Activated CD8-positive, alpha-beta memory T cell treated with anti-CD3 and anti-CD28 coated beads for 36 hours (primary cell): ENCODE data around the gene MXRA5. TPM values are rescaled to one million over a fixed set of nuclear protein-coding genes. Genes with fewer than 3 reads are reported as not detected.
"Not testable (repeated sequence)": the region's sequence is repeated elsewhere in the genome, so short reads cannot be mapped to it uniquely, and the experiment has no call there.

Experiments used
- CTCF ChIA-PET: fragments of 350-600 bp; sonication (Branson Sonifier 250); formaldehyde crosslinking; loops from one replicate; lab custom pipeline; 2021; ENCODE audit warnings: antibody characterized with exemption; lab: Charles Lee
- POLR2A ChIA-PET: fragments of 350-600 bp; sonication (Branson Sonifier 250); formaldehyde crosslinking; loops from one replicate; lab custom pipeline; 2021; ENCODE audit warnings: antibody characterized with exemption; lab: Charles Lee
- total RNA-seq, 2 experiments: library from RNA; stranded (reverse); gene quantifications; one replicate each; pipeline ENCODE4 v1.2.3, GENCODE V29; 2021

MXRA5 gene
- total RNA-seq, 2 experiments from 2014 or later = not detected

GRCh38 chrX:3345281-3346191, 916 bp downstream of the MXRA5 start:
- CTCF ChIA-PET = no interaction called here
- POLR2A ChIA-PET = no interaction called here

DNA sequence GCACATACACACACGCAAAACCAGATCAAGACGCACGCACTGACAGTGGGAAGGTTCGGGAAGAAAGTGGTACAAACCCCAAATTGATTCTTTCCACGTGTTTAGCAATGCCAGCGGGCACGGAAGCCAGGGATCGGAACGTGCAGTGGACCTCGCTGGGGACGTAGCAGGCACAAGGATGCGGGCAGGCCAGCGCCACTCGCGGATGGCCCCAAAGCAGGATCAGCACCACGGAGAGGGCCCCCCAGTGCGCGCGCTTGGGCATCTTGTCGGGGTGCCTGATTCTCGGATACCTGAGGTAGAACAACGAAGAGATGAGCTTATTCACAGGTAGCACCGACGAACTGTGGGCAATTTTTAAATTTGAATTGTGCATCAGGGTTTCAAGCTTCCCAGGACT, 2.9 kb downstream of the MXRA5 start:
- CTCF ChIA-PET, POLR2A ChIA-PET: not testable (repeated sequence)

DNA sequence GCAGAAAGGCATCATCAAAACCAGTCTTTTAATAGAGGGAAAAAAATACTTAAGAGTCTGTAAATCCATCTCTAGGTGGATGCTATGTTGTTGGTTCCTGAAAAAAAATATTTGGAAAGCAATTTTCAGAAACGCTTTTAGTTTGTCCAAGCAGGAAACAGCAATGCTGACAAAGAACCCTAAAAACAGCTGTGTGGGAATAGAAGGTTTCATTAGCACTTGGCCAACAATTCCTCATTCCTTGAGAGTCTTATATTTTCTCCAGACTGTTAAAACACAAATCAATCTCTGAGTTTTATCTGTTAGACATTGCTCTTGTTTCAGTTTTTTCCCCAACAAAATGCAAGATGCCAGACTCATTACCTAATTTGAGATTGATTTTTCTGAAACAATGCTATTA, 6.4 kb downstream of the MXRA5 start:
- ChIA-PET CTCF (no interaction called here), POLR2A (no interaction called here)

DNA sequence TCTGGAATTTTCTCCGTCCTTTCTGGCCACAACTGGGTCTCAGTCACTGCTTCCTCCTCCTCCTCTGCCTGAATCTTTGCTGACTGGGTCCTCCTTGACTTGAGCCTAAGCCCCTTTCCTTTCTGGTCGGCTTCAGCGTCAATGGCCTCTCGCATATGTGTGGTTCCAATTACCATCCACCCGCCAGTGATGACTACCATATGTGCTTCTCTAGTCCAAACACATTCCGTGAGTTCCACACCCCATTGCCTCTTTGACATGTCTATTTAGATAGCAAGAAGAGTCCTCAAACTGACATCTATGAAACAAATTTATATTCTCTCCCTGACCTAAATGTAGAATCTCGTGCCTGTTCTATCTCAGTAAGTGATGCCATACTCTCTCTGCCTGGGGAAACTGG, 19.8 kb downstream of the MXRA5 start:
- CTCF ChIA-PET = no interaction called here
- POLR2A ChIA-PET = no interaction called here

DNA sequence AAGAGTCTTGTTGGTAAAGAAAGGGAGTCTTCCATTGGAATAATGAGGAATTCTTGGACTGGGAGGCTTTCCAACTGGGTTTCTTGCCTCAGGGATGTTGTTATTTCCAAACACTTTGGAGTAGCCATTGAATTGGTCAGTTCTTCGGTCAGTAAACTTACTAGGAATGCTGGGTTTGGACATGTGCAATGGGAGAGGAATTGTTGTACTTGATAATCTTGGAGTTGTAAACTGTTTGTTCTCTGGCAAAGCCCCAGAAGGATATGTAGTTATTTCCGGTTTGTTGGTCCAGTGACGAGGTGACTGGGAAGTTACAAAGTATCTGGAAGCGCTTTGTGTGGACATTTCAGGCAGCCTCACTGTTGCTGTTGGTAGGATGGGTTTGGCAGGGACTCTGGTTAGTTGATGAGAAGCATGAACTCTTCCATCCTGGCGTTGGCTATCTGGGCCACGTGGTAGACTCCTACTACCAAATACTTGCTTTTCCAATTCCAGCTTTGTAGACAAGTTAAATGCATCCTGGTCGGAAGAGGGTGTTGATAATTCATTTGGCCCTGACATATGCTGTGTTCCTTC, 25.9 kb downstream of the MXRA5 start:
- ChIA-PET POLR2A (no interaction called here), CTCF (no interaction called here)

GRCh38 chrX:3317191-3317718, 29.2 kb downstream of the MXRA5 start:
- ChIA-PET POLR2A (no interaction called here), CTCF (no interaction called here)

- ChIA-PET POLR2A (no interaction called here), CTCF (no interaction called here)
Measured at GRCh38 chrX:3312109-3312508, 34.3 kb downstream of the MXRA5 start.

GRCh38 chrX:3307881-3308280, 38.6 kb downstream of the MXRA5 start:
- POLR2A ChIA-PET = no interaction called here
- CTCF ChIA-PET = no interaction called here

DNA sequence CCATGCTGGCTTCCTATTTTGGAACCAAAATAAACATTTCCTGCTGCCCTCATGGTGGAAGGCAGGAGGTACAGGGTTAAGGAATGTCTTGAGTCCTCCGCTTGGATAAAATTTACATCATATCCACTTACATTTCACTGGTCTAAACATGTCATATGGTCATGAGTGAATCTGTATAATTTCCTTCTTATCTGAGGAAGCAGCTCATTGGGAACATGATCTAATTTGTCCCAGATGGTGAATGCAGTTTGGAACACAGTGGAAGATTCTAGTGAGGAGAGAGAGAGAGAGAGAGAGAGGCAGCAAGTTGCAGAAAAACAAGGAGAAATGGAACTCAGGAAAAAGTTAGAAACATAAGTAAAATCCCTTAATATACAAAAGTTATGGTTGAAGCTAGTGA, 46.8 kb downstream of the MXRA5 start:
- POLR2A ChIA-PET = no interaction called here

DNA sequence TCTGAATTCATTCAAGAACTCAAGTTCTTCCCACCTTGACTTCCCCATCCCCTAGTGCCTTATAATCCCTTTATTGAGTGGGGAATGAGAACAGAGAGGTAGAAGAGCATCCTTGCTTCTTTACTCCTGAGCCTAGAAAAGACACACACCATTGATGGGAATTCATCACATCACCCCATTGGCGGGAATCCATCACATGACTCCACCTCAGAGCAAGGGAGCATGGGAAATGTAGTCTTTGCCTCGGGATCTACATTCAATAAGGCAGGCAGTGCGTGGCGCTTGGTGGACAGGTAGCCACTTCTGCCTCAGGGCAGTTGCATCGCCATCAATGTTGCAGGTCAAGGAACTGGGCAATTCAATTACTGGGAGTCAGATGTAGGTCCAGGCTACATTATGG, 50.7 kb downstream of the MXRA5 start:
- POLR2A ChIA-PET = no interaction called here

More for the DNA sequence above, 46.8 kb downstream of the MXRA5 start:
- CTCF ChIA-PET = no interaction called here

DNA sequence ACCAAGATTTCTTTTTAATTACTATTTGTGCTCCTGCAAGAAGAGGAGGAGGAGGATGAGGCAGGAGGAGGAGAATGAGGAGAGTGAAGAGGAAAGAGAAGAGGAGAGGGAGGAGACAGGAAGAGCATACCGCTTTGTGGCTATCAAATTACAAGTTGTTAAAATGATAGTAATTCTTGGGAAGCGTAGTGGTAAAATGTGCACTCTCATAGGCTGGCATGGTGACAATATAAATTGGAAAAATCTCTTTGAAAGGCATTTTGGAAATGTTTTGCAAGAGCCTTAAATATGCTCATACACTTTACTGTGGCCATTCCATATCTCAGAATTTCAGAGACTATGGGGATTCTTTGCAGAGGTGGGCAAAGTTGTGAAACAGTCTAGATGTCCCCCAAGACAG, 53.2 kb downstream of the MXRA5 start:
- ChIA-PET POLR2A (no interaction called here), CTCF (no interaction called here)

More for the DNA sequence above, 50.7 kb downstream of the MXRA5 start:
- CTCF ChIA-PET = no interaction called here

DNA sequence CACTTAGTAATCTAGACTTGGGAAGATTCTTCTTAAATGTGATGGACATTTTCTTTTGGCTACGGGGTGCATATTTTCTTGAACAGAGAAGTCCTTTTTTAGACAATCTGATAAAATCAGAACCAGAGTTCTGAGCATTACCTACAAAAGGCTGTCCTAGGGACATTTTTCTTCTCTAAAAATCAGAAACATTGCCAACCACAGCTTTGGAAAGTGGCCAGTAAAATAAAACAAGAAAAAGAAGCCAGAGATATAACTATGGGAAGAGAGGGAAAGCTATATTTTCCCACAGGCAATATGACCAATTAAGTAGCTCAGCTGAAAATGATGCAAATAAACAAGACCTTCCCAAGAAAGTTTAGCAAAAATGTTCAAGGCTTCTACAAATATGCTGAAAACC, 55.9 kb downstream of the MXRA5 start:
- ChIA-PET CTCF (no interaction called here), POLR2A (no interaction called here)

DNA sequence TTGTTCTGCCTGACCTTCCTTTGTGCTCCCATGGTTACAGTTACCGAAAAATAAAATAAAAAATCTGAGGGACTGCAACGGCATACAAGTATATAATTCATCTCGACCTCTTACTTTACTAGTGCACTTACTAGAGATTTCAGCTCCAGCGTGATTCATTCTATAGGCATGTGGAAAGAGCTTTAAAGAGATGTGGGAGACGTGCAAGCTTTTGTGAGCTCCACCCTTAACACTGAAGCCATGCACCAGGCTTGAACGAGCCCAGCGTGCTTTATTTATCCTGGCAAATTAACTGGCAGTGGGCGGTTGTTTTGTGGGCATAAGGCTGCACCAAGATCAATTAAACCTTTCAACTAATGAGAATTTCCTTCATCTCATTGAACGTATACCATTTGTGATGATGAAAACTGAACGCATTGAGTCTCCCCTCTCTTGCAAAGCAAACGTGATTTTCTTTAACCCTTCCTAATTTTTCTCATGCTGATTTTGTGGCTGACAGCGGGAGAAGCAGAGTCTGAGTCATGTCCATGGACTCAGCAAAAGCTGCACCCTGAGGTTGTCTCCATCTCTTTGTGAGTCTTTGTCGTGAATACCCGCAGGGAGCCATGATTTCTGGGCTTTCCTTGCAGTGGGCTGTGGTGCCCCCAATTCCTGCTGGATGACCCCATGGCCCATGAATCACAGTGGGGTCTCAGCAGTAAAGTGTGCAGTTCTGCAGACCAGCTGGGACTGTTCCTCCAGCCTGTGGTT, 60.1 kb downstream of the MXRA5 start:
- ChIA-PET POLR2A (no interaction called here), CTCF (no interaction called here)

DNA sequence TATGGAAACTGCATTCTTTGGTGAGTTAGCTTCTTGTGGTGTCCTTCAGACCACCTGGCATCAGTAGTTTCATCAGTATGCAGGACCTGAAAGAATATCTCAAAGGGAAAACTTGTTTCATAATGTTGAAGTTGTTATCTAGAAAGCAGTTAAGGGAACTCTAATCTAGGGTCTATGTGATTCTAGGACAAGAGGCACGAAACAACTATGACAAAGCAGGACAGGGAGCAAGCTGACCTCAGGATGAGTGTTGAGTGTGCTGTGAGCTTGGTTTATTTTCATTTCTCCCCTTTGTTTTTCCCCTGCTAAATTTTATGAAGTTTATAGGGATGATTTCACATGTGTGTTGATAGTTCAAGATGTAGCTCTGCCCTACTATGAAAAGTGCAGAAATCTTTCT, 65.7 kb downstream of the MXRA5 start:
- POLR2A ChIA-PET = no interaction called here
- CTCF ChIA-PET = no interaction called here

DNA sequence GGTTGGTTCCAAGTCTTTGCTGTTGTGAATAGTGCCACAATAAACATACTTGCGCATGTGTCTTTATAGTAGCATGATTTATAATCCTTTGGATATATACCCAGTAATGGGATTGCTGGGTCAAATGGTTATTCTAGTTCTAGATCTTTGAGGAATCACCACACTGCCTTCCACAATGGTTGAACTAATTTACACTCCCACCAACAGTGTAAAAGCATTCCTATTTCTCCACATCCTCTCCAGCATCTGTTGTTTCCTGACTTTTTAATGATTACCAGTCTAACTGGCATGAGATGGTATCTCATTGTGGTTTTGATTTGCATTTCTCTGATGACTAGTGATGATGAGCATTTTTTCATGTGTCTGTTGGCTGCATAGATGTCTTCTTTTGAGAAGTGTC, 72.8 kb downstream of the MXRA5 start:
- POLR2A ChIA-PET, CTCF ChIA-PET: not testable (repeated sequence)

DNA sequence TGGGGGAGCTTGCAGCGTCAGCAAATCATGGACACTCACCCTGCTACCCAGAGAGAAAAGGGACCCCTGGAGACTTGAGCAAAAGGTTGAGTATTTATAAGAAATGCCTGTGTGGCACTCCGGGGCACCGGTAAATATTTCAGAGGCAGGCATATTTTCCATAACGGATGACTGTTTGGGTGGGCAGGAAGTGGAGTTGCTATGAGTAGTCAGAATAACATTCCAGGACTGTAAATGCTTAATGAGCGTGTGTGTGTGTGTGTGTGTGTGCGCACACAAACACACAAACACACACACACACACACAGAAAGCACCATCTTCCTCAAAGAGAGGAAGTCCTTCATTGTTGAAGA, 74.6 kb downstream of the MXRA5 start:
- POLR2A ChIA-PET = no interaction called here
- CTCF ChIA-PET = no interaction called here

DNA sequence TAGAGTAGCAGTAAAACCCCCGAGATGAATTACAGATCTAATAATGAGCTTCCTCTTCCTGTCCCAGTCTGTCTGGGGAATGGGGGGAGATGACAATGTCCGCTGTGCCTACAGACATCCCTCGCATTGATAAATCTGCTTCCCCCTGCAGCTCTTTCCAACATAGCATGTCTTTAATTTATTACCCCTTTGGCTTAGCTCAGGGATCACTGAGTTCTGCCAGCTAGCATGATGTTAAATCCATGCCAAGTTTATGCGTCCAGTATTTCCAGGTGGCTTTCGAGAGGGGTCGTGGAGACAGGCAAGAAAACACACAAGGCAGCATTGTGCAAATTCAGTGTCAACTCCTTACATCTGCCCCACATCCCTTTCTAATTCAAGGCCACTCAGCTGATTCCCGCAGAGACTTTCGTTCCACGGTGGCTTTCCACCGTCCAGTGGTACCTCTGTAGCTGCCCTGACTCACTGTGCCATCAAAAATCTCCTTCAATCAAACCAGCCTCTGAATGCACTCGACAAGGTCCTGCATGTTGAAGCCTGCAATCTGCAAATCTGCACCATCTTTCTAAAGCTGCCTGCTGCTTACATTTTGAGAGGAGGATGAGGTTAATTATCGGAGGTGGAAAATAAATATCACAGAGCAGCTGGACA, 75.1 kb downstream of the MXRA5 start:
- POLR2A ChIA-PET = no interaction called here
- CTCF ChIA-PET = no interaction called here

DNA sequence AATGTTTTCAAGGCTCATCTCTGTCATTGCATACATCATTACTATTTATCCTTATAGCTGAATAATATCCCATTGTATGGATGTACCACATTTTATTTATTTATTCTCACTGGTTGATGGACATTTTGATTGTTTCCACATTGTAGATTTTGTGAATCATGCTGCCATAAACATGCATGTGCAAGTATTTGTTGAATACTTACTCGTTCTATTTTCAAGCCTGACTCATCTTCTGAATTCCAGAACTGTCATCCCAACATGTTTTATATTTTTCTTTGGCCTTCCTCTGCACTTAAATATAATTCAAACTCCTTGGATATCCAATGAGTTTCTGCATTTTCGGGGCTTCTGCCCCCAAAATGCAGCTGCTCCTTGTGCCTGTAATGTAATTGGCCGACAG, 77.6 kb downstream of the MXRA5 start:
- POLR2A ChIA-PET = no interaction called here
- CTCF ChIA-PET = no interaction called here

GRCh38 chrX:3263681-3264126, 82.7 kb downstream of the MXRA5 start:
- POLR2A ChIA-PET = no interaction called here
- CTCF ChIA-PET = no interaction called here

DNA sequence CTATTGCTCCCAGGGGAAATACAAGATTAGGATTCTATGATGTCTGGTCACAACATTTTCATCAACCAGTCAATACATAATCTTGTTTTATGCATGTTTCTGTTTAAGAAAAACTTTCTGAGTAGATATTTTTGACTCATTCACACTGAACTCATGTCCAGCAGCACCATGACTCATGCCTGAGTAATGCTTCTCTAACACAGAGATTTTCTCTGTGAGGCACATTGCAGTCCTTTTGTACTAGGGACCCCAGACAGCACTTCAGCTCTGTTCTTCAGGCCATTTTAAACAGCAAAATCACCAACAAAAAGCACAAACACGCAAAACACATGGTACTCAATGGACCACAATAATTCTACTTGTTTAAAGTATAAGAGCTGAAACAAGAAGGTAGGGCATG, 83.6 kb downstream of the MXRA5 start:
- POLR2A ChIA-PET = no interaction called here
- CTCF ChIA-PET = no interaction called here
